HepG2 (cell line): ENCODE measurements around the gene ATP9B. TPM values are rescaled to one million over a fixed set of nuclear protein-coding genes. Genes with fewer than 3 reads are reported as not detected.

Source experiments
- ATAC-seq: fragments of 200-7000 bp; cut with Tn5 transposase; 3 replicates; pipeline ENCODE4 v1.9.1; 2020; ENCODE audit warnings: mild to moderate bottlenecking, moderate library complexity
- BruUV-seq: library from RNA; stranded (reverse); fragments of 400-500 nt; replicated peaks from 2 replicates; lab custom pipeline; 2021; lab: Mats Ljungman, UMichigan
- CTCF ChIA-PET: fragments of 300-600 bp; formaldehyde crosslinking; extraction: SDS; loops from one replicate; lab custom pipeline; 2021; ENCODE audit warnings: low total read pairs, inconsistent platforms, low intra/inter-chr PET ratio; lab: Yijun Ruan, JAX
- POLR2A ChIA-PET: fragments of 350-600 bp; sonication (Branson Sonifier 250); formaldehyde crosslinking; loops from one replicate; lab custom pipeline; 2020; ENCODE audit warnings: antibody characterized with exemption, inconsistent platforms; lab: Yijun Ruan, JAX
- DNase-seq: peaks from one replicate; pipeline ENCODE4 v3.0.0-alpha.2; 2015; ENCODE audit warnings: low spot score
- FAIRE-seq: peaks from 3 replicates; lab custom pipeline; 2011; peaks lifted over from hg19 to GRCh38; lab: Jason Lieb, UNC
- H2AFZ ChIP-seq: one replicate; pipeline ENCODE4 v1.6.1; 2011; ENCODE audit warnings: low read length, inconsistent platforms
- H3K27ac ChIP-seq: fragments of 300-600 bp; 3 replicates; pipeline ENCODE4 v1.8.0; 2011; ENCODE audit warnings: mixed run types, mild to moderate bottlenecking, mixed read lengths, low read length, inconsistent platforms; ENCODE audit not compliant: insufficient read depth; ENCODE audit errors: extremely low read length
- H3K27me3 ChIP-seq, 2 experiments: fragments of 200-600 bp in 1 of 2; 2 replicates in 1 of 2; 3 replicates in 1 of 2; pipeline versions ENCODE4 v1.6.0 to v1.8.0; 2011; ENCODE audit warnings: low read length in 2 of 2, mild to moderate bottlenecking in 2 of 2, moderate library complexity in 2 of 2, inconsistent platforms in 1 of 2; ENCODE audit not compliant: insufficient read depth in 2 of 2, control insufficient read depth in 1 of 2
- H3K36me3 ChIP-seq, 2 experiments: fragments of 200-600 bp in 1 of 2; replicated peaks in 1 of 2; 2 replicates in 1 of 2; 3 replicates in 1 of 2; pipeline versions ENCODE4 v1.5.1 to v1.8.0; 2011; ENCODE audit warnings: low read length in 2 of 2, inconsistent platforms in 1 of 2; ENCODE audit not compliant: insufficient read depth in 2 of 2, control insufficient read depth in 1 of 2
- H3K4me1 ChIP-seq: 2 replicates; pipeline ENCODE4 v1.5.1; 2012; ENCODE audit warnings: low read length, inconsistent platforms; ENCODE audit not compliant: insufficient read depth
- H3K4me2 ChIP-seq: 2 replicates; pipeline ENCODE4 v1.6.0; 2011; ENCODE audit warnings: low read depth, low read length, inconsistent platforms
- H3K4me3 ChIP-seq, 3 experiments: fragments of 200-600 bp in 1 of 3; sonication (generic), shearing (Covaris generic) in 1 of 3; replicated peaks in 1 of 3; 2 replicates each; pipeline ENCODE4 v1.5.1; 2011 to 2016; ENCODE audit warnings: low read length in 3 of 3, inconsistent platforms in 2 of 3, low read depth in 2 of 3, mild to moderate bottlenecking in 2 of 3, control low read depth in 1 of 3, mixed read lengths in 1 of 3; ENCODE audit not compliant: insufficient read depth in 1 of 3
- H3K79me2 ChIP-seq: one replicate; pipeline ENCODE4 v1.6.1; 2011; ENCODE audit warnings: low read length, inconsistent platforms; ENCODE audit not compliant: insufficient read depth
- H3K9ac ChIP-seq: 2 replicates; pipeline ENCODE4 v1.6.0; 2011; ENCODE audit warnings: mild to moderate bottlenecking, low read depth, low read length, inconsistent platforms; ENCODE audit not compliant: insufficient read depth
- H3K9me3 ChIP-seq: 2 replicates; pipeline ENCODE4 v1.5.1; 2012; ENCODE audit warnings: mild to moderate bottlenecking, low read length
- H4K20me1 ChIP-seq: 2 replicates; pipeline ENCODE4 v1.6.0; 2011; ENCODE audit warnings: inconsistent platforms, mild to moderate bottlenecking, low read length, moderate library complexity; ENCODE audit not compliant: insufficient read depth
- MEIS1 ChIP-seq: sonication (generic); formaldehyde crosslinking; IDR thresholded peaks from 2 replicates; pipeline ENCODE4 v1.9.0; 2021; ENCODE audit warnings: mild to moderate bottlenecking, missing genetic modification reagents, moderate library complexity, borderline replicate concordance
- RARG ChIP-seq: sonication (generic); formaldehyde crosslinking; IDR thresholded peaks from 2 replicates; pipeline ENCODE4 v1.4.0; 2020; ENCODE audit warnings: low read depth, mild to moderate bottlenecking, missing genetic modification reagents
- YY1 ChIP-seq: IDR thresholded peaks from 2 replicates; pipeline ENCODE4 v1.6.1; 2011; ENCODE audit warnings: low read length, low read depth, moderate library complexity, mild to moderate bottlenecking; ENCODE audit not compliant: insufficient read depth, insufficient replicate concordance
- ZC3H4 ChIP-seq: sonication (generic); formaldehyde crosslinking; IDR thresholded peaks from 2 replicates; pipeline ENCODE4 v1.4.0; 2020; ENCODE audit warnings: missing genetic modification reagents, borderline replicate concordance
- ZNF460 ChIP-seq: sonication (generic); formaldehyde crosslinking; IDR thresholded peaks from 2 replicates; pipeline ENCODE4 v1.5.1; 2020; ENCODE audit warnings: missing genetic modification reagents, mild to moderate bottlenecking, borderline replicate concordance
- ZNF75D ChIP-seq: sonication (generic); formaldehyde crosslinking; IDR thresholded peaks from 2 replicates; pipeline ENCODE4 v1.8.1; 2023; ENCODE audit warnings: missing genetic modification reagents, mild to moderate bottlenecking, borderline replicate concordance
- ZSCAN30 ChIP-seq: sonication (generic); formaldehyde crosslinking; IDR thresholded peaks from 2 replicates; pipeline ENCODE4 v1.5.0; 2020; ENCODE audit warnings: mild to moderate bottlenecking, missing genetic modification reagents
- WGBS: methylation state at CpG from one replicate; pipeline ENCODE4 v1.1.6; 2017; ENCODE audit warnings: low lambda C conversion rate; 5-methylcytosine and 5-hydroxymethylcytosine counted together
- in situ Hi-C: cut with HindIII; loops from 2 replicates; pipeline ENCODE4 v1.10.0; 2017; ENCODE audit warnings: low pct_unique_long_range_greater_than_20kb; ENCODE audit not compliant: extremely low pct_ligation_motif_present
- intact Hi-C: fragments of 100-400 bp; cut with micrococcal nuclease; formaldehyde crosslinking; loops from one replicate; pipeline ENCODE4 v1.10.0; 2022; ENCODE audit not compliant: unreplicated experiment
- polyA plus RNA-seq, 8 experiments: library from polyadenylated mRNA; depleted of rRNA in 3 of 8; stranded (reverse) in 7 of 8; unstranded in 1 of 8; fragments of >200 nt; fragmentation: Illumina TruSeq in 4 of 8; extraction: Trizol in 4 of 8; gene quantifications; 2 replicates each; pipeline versions ENCODE4 v1.2.1 to v1.2.3, GENCODE V29; 2011 to 2016; ENCODE audit warnings: low read depth in 4 of 8, missing spikeins in 1 of 8, mixed read lengths in 1 of 8; ENCODE audit not compliant: insufficient read depth in 1 of 8
- total RNA-seq, 5 experiments: library from RNA; depleted of rRNA; stranded (reverse); fragments of >200 nt; fragmentation: Illumina TruSeq; extraction: Trizol; gene quantifications; 2 replicates each; pipeline ENCODE4 v1.2.3, GENCODE V29; 2016; ENCODE audit warnings: low read depth in 1 of 5
- TF ChIP-seq, protein P1 (sequence below): sonication (generic); formaldehyde crosslinking; IDR thresholded peaks from 2 replicates; pipeline ENCODE4 v1.4.0; 2020; ENCODE audit warnings: missing genetic modification reagents
- TF ChIP-seq, protein P2 (sequence below): sonication (generic); formaldehyde crosslinking; conservative IDR thresholded peaks from 2 replicates; pipeline ENCODE4 v1.8.0; 2022; ENCODE audit warnings: mild to moderate bottlenecking, moderate library complexity, missing genetic modification reagents

ATP9B gene
- total and polyA plus RNA-seq, 2 of the 13 experiments (the other 11 are each of a cell fraction or from before 2014, with no cell fraction given), result 10.8 to 11.3 TPM

DNA sequence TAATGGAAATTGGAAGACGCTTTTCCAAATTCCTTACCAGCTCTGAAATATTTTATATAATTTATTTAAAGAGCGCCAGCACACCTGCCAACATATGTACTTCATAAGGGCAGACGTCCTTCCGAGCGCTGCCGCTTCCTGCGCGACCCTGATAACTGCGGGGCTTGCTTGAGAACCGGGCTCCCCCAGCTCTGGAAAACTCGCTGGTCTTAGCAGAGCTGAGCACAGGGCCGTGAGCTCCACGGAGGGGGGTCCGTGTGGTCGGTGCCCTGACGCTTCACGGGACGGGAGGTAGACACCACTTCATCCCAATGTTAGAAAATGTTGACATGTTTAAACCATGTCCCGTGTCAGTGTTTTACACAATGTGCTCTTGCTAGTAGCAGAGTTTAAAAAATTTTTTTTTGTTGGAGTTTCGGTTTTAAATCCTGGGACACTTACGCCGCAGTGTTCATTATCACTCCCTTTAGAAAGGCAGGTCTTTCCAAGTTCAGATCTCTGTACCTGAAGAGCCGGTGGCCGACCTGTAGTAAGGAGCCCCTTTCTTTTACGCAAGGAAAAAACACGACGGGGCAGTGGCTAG is 328.1 kb downstream of the ATP9B start:
- Histone ChIP-seq H2AFZ (no peak overlapping the region), H3K36me3 (no peaks in the 10 kb centered on the region), H3K4me3 (no peak overlapping the region), H3K79me2 (no peaks in the 10 kb centered on the region), H3K4me1 (no peaks in the 10 kb centered on the region), H3K27ac (no peak overlapping the region), H3K4me2 (peak overlapping the region; percentile 19; the same call in 1 of the 2 replicates), H3K9ac (no peak overlapping the region), H3K27me3 (peaks cover 15 to 68% of the 10 kb centered on the region in 2 experiments), H3K9me3 (no peaks in the 10 kb centered on the region), H4K20me1 (peaks cover 2% of the 10 kb centered on the region; the same call in 1 of the 2 replicates)
- POLR2A ChIA-PET, result no interaction called here
- no TSS peak for BruUV-seq
- intact Hi-C loops, result no loop called here
- TF ChIP-seq MEIS1 (CRISPR knock-in tag) (no peak), ZC3H4 (CRISPR knock-in tag) (no peak), ZNF75D (CRISPR knock-in tag) (no peak), ZNF460 (no peak), RARG (no peak), ZSCAN30 (CRISPR knock-in tag) (no peak), YY1 (no peak)
- TF ChIP-seq, protein P1, sequence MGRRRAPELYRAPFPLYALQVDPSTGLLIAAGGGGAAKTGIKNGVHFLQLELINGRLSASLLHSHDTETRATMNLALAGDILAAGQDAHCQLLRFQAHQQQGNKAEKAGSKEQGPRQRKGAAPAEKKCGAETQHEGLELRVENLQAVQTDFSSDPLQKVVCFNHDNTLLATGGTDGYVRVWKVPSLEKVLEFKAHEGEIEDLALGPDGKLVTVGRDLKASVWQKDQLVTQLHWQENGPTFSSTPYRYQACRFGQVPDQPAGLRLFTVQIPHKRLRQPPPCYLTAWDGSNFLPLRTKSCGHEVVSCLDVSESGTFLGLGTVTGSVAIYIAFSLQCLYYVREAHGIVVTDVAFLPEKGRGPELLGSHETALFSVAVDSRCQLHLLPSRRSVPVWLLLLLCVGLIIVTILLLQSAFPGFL (CRISPR knock-in tag), result no peak
- TF ChIP-seq, protein P2, sequence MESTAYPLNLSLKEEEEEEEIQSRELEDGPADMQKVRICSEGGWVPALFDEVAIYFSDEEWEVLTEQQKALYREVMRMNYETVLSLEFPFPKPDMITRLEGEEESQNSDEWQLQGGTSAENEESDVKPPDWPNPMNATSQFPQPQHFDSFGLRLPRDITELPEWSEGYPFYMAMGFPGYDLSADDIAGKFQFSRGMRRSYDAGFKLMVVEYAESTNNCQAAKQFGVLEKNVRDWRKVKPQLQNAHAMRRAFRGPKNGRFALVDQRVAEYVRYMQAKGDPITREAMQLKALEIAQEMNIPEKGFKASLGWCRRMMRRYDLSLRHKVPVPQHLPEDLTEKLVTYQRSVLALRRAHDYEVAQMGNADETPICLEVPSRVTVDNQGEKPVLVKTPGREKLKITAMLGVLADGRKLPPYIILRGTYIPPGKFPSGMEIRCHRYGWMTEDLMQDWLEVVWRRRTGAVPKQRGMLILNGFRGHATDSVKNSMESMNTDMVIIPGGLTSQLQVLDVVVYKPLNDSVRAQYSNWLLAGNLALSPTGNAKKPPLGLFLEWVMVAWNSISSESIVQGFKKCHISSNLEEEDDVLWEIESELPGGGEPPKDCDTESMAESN (CRISPR knock-in tag), result no peak
- no peak for ATAC-seq
- no peak for DNase-seq
- FAIRE-seq, result no peak
- in situ Hi-C loops, result no loop called here
- 16% methylated on average over 11 of the region's 27 CpGs for WGBS
- CTCF ChIA-PET, result no interaction called here
